HUDEP-2 (cell line): ENCODE measurements around the gene CDPF1.
A peak's percentile ranks its signal among the peaks of the same experiment; 100 is the strongest.
"Not testable (repeated sequence)": the region's sequence is repeated elsewhere in the genome, so short reads cannot be mapped to it uniquely, and the experiment has no call there.

Experiments
- DNase-seq, 76 experiments: peaks; one replicate each; lab custom pipeline; 2025; ENCODE audit not compliant: unreplicated experiment in 76 of 76; lab: John Stamatoyannopoulos, UW

CDPF1 gene

DNA sequence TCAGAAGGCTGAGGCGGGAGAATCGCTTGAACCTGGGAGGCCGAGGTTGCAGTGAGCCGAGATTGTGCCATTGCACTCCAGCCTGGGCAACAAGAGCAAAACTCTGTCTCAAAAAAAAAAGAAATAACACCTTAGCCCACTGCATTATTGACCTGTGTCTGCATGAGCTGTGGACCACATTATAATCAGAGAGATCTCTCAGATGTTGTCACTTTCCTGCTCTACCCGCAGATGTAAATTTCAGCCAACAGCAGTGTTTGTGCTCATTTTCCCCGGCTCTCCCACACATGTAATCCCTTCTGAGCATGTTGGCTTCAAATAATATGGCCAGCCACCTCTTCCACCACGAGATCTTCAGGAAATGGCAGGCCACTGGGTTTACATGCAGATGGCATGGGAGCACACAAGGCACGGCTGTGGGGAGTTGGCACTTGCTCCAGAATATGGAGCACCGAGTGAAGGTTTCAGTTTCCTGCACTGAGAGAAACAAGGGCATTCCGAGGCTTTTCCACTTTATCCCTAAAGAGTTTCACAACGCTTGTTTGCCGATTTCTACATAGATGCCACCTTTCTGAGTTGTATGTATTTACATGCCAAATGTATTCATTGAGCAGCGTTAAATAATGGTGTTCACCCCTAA, 19.7 kb downstream of the CDPF1 start:
- no peak for DNase-seq

DNA sequence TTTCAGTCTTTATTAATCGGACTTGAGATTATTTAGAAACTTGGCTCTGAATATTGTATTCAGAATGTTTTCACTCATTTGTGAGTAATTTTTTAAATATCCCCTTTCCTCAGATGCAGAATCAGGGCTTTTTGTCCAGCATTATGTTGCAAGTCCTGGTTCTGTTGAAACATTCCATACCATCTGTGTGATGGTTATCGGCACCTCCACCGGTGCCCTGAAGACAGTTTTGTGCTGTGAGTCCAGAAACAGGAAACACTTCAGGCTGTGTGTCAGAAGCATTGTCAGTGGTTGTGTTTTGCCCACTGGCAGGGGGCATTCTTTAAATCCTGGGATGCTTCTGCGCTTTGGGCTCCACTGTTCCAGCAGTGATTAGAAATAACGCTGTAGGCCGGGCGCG, 20.4 kb downstream of the CDPF1 start:
- DNase-seq: no peak

DNA sequence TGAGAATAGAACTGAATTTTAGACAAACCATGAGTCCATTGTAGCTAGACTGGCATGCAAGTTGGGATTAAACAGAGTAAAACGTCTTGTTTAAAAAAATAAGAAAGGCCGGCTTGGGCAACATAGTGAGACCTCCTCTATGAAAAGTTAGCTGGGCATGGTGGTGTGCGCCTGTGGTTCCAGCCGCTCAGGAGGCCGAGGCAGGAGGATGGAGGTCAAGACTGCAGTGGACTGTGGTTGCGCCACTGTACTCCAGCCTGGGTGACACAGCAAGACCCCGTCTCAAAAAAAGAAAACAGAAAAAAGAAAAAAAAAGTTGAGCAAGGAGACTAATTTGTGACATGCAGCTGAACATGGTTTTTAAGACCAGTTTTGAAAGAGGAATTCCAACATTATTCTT, 23.5 kb downstream of the CDPF1 start:
- DNase-seq: no peak

- DNase-seq: no peak
These were observed 24.5 kb downstream of the CDPF1 start for GRCh38 chr22:46225631-46226030.

- no peak for DNase-seq
These were observed 25.2 kb downstream of the CDPF1 start for GRCh38 chr22:46224898-46225290.

- DNase-seq: no peak
These were observed 25.8 kb downstream of the CDPF1 start for GRCh38 chr22:46224044-46224897.

- no peak for DNase-seq
These were observed 29.2 kb downstream of the CDPF1 start for GRCh38 chr22:46220921-46221320.

DNA sequence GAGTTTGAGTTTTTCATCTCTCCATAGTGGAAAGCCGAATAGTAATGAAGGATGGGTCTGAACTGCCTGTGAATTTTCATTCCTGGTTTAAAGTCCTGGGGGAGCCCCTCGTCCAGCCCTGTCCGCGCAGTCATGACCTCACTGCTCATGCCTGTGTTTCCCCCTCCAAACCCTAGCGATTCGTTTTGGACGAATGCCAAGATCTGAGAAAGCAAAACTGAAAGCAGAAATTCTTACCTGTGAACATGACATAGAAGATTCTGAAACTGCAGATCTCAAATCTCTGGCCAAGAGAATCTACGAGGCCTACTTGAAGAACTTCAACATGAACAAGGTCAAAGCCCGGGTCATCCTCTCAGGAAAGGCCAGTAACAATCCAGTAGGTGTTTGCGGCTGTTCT, 30.5 kb downstream of the CDPF1 start:
- DNase-seq: no peak

- no peak for DNase-seq
These were observed 35.5 kb downstream of the CDPF1 start for GRCh38 chr22:46214616-46215015.

- DNase-seq: no peak
These were observed 35.9 kb downstream of the CDPF1 start for GRCh38 chr22:46214149-46214548.

DNA sequence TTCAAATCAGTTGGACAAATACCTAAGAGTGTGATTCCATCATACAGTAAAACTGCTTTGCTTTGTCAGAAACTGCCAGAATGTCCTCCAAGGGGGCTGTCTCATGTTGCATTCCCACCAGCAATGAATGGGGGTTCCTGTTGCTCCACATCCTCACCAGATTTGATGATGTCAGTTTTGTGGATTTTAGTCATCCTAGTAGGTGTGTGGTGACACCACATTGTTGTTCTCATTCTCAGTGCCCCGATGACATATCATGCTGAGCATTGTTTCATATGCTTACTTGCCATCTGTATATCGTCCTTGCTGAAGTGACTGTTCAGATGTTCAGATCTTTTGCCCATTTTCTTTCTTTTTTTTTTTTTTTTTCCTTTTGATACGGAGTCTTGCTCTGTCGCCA, 37.0 kb downstream of the CDPF1 start:
- DNase-seq: no peak

DNA sequence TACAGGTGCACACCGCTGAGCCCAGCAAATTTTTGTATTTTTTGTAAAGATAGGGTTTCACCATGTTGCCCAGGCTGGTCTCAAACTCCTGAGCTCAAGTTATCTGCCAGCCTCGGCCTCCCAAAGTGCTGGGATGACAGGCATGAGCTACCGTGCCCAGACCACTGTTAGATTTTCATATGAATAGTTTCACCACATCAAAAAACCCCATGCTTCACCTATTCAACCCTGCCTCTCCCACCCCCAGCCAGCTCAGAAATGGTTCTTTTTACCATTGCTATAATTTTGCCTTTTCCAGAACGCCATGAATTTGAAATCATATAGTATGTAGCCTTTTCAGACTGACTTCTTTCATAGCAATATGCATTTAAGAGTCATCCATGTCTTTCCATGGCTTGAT, 37.9 kb downstream of the CDPF1 start:
- DNase-seq: no peak

DNA sequence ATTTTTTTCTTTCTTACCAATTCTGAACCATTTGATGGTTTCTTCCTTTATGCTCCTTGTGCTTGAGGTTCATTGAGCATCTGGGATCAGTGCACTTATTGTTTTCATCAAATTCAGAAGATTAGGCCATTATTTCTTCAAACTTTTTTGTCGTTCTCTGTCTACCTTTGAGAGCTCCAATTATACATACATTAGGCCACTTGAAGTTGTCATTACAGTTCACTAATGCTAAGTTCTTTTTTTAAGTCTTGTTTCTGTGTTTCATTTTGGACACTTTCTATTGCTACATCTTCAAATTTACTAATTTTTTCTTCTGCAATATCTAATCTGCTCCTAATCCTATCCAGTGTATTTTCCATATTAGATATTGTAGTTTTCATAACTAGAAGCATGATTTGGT, 40.8 kb downstream of the CDPF1 start:
- no peak for DNase-seq

GRCh38 chr22:46203601-46203980, 46.5 kb downstream of the CDPF1 start:
- no peak for DNase-seq

- no peak for DNase-seq
These were observed 47.0 kb downstream of the CDPF1 start for GRCh38 chr22:46202897-46203600.

GRCh38 chr22:46201059-46201757, 48.9 kb downstream of the CDPF1 start:
- DNase-seq: no peak

GRCh38 chr22:46198806-46199205, 51.3 kb downstream of the CDPF1 start:
- DNase-seq: not testable (repeated sequence)

GRCh38 chr22:46198274-46198673, 51.8 kb downstream of the CDPF1 start:
- DNase-seq: no peak

- DNase-seq: peak in 25 of 76 experiments; percentile 2 to 45 (median 17)
These were observed 53.8 kb downstream of the CDPF1 start for GRCh38 chr22:46196278-46196677.

- DNase-seq: no peak
These were observed 54.5 kb downstream of the CDPF1 start for GRCh38 chr22:46195487-46196165.
